SK-N-MC (cell line): ENCODE results near the gene ZFP92.

ENCODE experiments used
- DNase-seq: peaks from one replicate; pipeline ENCODE4 v3.0.0-alpha.2; 2011; ENCODE audit warnings: low read depth, low spot score
- H3K27ac ChIP-seq: fragments of 200-600 bp; sonication (generic); 2 replicates; pipeline ENCODE4 v1.5.1; 2016; ENCODE audit warnings: mixed run types
- H3K36me3 ChIP-seq: fragments of 200-600 bp; sonication (generic); 2 replicates; pipeline ENCODE4 v1.6.1; 2017; ENCODE audit warnings: antibody characterized with exemption, low read length, mixed read lengths; ENCODE audit not compliant: insufficient read depth
- H3K4me3 ChIP-seq: fragments of 200-600 bp; sonication (generic); 2 replicates; pipeline ENCODE4 v1.5.1; 2016
- H3K9ac ChIP-seq: fragments of 200-600 bp; sonication (generic); 2 replicates; pipeline ENCODE4 v1.8.0; 2017; ENCODE audit warnings: mixed run types, mixed read lengths; ENCODE audit not compliant: insufficient read length
- H3K9me3 ChIP-seq: fragments of 200-600 bp; sonication (generic); 2 replicates; pipeline ENCODE4 v1.6.1; 2017; ENCODE audit warnings: low read depth, mild to moderate bottlenecking, antibody characterized with exemption, low read length, moderate library complexity, mixed read lengths
- EZH2 ChIP-seq: fragments of 200-600 bp; sonication (generic); IDR thresholded peaks from one replicate; pipeline ENCODE4 v1.6.1; 2017; ENCODE audit warnings: antibody characterized with exemption
- FOXP2 ChIP-seq: optimal IDR thresholded peaks from 2 replicates; pipeline ENCODE3; 2011; ENCODE audit warnings: mild to moderate bottlenecking, moderate library complexity; ENCODE audit not compliant: insufficient read depth; ENCODE audit errors: extremely low read length, control extremely low read depth
- POLR2AphosphoS5 ChIP-seq: IDR thresholded peaks from 2 replicates; pipeline ENCODE4 v1.6.1; 2012; ENCODE audit warnings: mild to moderate bottlenecking, low read depth, low read length, borderline replicate concordance

ZFP92 gene

GRCh38 chrX:153440556-153441135, 29.4 kb downstream of the ZFP92 start:
- no peak overlapping the region for H3K9ac ChIP-seq
- TF ChIP-seq POLR2AphosphoS5: no peak
- no peak for TF ChIP-seq EZH2
- no peak for TF ChIP-seq FOXP2

GRCh38 chrX:153441296-153441695, 30.0 kb downstream of the ZFP92 start:
- TF ChIP-seq POLR2AphosphoS5 (no peak), EZH2 (no peak), FOXP2 (no peak)
- H3K9me3 ChIP-seq: no peaks in the 10 kb centered on the region
- H3K27ac ChIP-seq: no peak overlapping the region
- no peak overlapping the region for H3K4me3 ChIP-seq
- no peak overlapping the region for H3K9ac ChIP-seq
- no peaks in the 10 kb centered on the region for H3K36me3 ChIP-seq
- DNase-seq: no peak

More at GRCh38 chrX:153440556-153441135, 29.4 kb downstream of the ZFP92 start:
- Histone ChIP-seq H3K36me3 (no peaks in the 10 kb centered on the region), H3K4me3 (no peak overlapping the region), H3K9me3 (no peaks in the 10 kb centered on the region), H3K27ac (no peak overlapping the region)
- DNase-seq: no peak

GRCh38 chrX:153441981-153442380, 30.7 kb downstream of the ZFP92 start:
- no peak for DNase-seq
- Histone ChIP-seq H3K27ac (no peak overlapping the region), H3K9me3 (no peaks in the 10 kb centered on the region), H3K36me3 (no peaks in the 10 kb centered on the region), H3K9ac (no peak overlapping the region), H3K4me3 (no peak overlapping the region)
- TF ChIP-seq POLR2AphosphoS5 (no peak), EZH2 (no peak), FOXP2 (no peak)

GRCh38 chrX:153442463-153442862, 31.2 kb downstream of the ZFP92 start:
- H3K9ac ChIP-seq: no peak overlapping the region
- no peaks in the 10 kb centered on the region for H3K9me3 ChIP-seq
- H3K36me3 ChIP-seq: no peaks in the 10 kb centered on the region
- no peak overlapping the region for H3K4me3 ChIP-seq
- TF ChIP-seq FOXP2: no peak
- TF ChIP-seq POLR2AphosphoS5: no peak
- TF ChIP-seq EZH2: no peak
- H3K27ac ChIP-seq: no peak overlapping the region
- no peak for DNase-seq

GRCh38 chrX:153443476-153444332, 32.4 kb downstream of the ZFP92 start:
- Histone ChIP-seq H3K36me3 (no peaks in the 10 kb centered on the region), H3K27ac (no peak overlapping the region), H3K9me3 (no peaks in the 10 kb centered on the region), H3K9ac (no peak overlapping the region), H3K4me3 (no peak overlapping the region)
- no peak for DNase-seq
- no peak for TF ChIP-seq FOXP2
- no peak for TF ChIP-seq EZH2
- TF ChIP-seq POLR2AphosphoS5: no peak

- no peak for DNase-seq
- no peak overlapping the region for H3K9ac ChIP-seq
- no peak overlapping the region for H3K4me3 ChIP-seq
- no peaks in the 10 kb centered on the region for H3K36me3 ChIP-seq
- H3K9me3 ChIP-seq: no peaks in the 10 kb centered on the region
- TF ChIP-seq EZH2 (no peak), FOXP2 (no peak), POLR2AphosphoS5 (no peak)
- H3K27ac ChIP-seq: no peak overlapping the region
Observed at GRCh38 chrX:153444333-153445011, 33.2 kb downstream of the ZFP92 start.

GRCh38 chrX:153445106-153445855, 34.0 kb downstream of the ZFP92 start:
- H3K9me3 ChIP-seq: no peaks in the 10 kb centered on the region
- H3K4me3 ChIP-seq: no peak overlapping the region
- no peak overlapping the region for H3K27ac ChIP-seq
- no peak overlapping the region for H3K9ac ChIP-seq
- no peaks in the 10 kb centered on the region for H3K36me3 ChIP-seq
- no peak for DNase-seq
- TF ChIP-seq POLR2AphosphoS5 (no peak), FOXP2 (no peak), EZH2 (no peak)

- Histone ChIP-seq H3K9me3 (no peaks in the 10 kb centered on the region), H3K27ac (no peak within 1 kb of the TSS), H3K36me3 (no peaks in the 10 kb centered on the region), H3K9ac (no peak within 1 kb of the TSS), H3K4me3 (no peak within 1 kb of the TSS)
- TF ChIP-seq EZH2 (no peak), FOXP2 (no peak), POLR2AphosphoS5 (no peak)
- no peak for DNase-seq
Observed at GRCh38 chrX:153445856-153446635, 34.8 kb downstream of the ZFP92 start, which contains the start of gene TREX2. TREX2 (minus strand) TSS chrX:153446056; CDS start chrX:153445430, 626 bp downstream.
